ENCODE measurements around the gene PCDHB10. TPM values are rescaled to one million over a fixed set of nuclear protein-coding genes. Genes with fewer than 3 reads are reported as not detected.
"Not testable (repeated sequence)": the region's sequence is repeated elsewhere in the genome, so short reads cannot be mapped to it uniquely, and the experiment has no call there.

PCDHB10 gene
- total RNA-seq, 2 donors from 2014 or later, result not detected

DNA sequence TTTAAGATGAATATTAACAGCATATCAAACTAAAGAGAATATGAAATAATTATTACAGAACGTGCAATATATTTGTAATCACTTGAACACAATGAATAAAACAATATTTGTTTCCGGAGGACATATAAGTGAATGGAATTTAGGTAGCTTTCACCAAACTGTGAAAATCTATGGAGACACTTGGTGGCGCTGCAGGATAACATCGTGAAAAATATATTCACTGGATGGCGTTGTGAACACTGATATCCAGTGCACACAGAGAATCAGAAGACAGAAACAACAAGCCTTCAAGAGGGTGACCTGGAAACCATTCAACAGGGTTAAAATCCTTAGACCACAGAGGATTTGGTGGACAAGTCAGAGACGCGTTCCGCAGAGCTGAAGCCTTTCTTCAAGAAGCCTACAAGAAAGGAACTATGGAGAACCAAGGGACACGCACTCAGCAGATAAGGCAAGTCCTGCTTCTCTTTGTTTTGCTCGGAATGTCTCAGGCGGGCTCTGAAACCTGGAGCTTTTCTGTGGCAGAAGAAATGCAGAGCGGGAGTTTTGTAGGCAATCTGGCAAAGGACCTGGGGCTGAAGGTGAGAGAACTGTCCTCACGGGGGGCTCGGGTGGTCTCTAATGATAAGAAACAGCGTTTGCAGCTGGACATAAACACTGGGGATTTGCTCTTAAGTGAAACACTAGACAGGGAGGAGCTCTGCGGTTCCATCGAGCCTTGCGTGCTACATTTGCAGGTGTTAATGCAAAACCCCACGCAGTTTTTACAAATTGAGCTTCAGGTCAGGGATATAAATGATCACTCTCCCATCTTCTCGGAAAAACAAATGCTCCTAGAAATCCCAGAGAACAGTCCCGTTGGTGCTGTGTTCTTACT, 7.4 kb downstream of the PCDHB10 start, which contains the start of gene PCDHB11:
Gene PCDHB11 (plus strand): TSS at position 269 of the 877 bp plus-strand sequence. CDS start 148 bp downstream, at position 417.
- no peak within 1 kb of the TSS for H3K27ac Mint-ChIP-seq
- H3K27me3 Mint-ChIP-seq (ENCODE audit: low read depth), result peaks cover 31% of the 10 kb centered on the region
- ATAC-seq (replicated peaks in 1 of 2) (no peak), DNase-seq (no peak)
- H3K4me3 Mint-ChIP-seq, result no peak within 1 kb of the TSS
- no peaks in the 10 kb centered on the region for H3K4me1 Mint-ChIP-seq (ENCODE audit: low read depth)
- H3K9me3 Mint-ChIP-seq, result peaks cover 11 to 12% of the 10 kb centered on the region in 2 donors
- H3K36me3 Mint-ChIP-seq (ENCODE audit: insufficient read depth in 2 of 2), result peaks cover 6 to 24% of the 10 kb centered on the region in 2 donors

DNA sequence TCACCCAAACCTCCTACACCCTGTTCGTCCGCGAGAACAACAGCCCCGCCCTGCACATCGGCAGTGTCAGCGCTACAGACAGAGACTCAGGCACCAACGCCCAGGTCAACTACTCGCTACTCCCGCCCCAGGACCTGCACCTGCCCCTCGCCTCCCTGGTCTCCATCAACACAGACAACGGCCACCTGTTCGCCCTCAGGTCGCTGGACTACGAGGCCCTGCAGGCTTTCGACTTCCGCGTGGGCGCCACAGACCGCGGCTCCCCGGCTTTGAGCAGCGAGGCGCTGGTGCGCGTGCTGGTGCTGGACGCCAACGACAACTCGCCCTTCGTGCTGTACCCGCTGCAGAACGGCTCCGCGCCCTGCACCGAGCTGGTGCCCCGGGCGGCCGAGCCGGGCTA, 9.0 kb downstream of the PCDHB10 start:
- peaks cover 11% of the 10 kb centered on the region in 2 donors for H3K9me3 Mint-ChIP-seq
- not testable (repeated sequence) for H3K4me1 Mint-ChIP-seq (ENCODE audit: low read depth); ATAC-seq (replicated peaks in 1 of 2); DNase-seq; H3K27ac Mint-ChIP-seq; H3K4me3 Mint-ChIP-seq
- peaks cover 31% of the 10 kb centered on the region for H3K27me3 Mint-ChIP-seq (ENCODE audit: low read depth)
- H3K36me3 Mint-ChIP-seq (ENCODE audit: insufficient read depth in 2 of 2), result peaks cover 6 to 22% of the 10 kb centered on the region in 2 donors

DNA sequence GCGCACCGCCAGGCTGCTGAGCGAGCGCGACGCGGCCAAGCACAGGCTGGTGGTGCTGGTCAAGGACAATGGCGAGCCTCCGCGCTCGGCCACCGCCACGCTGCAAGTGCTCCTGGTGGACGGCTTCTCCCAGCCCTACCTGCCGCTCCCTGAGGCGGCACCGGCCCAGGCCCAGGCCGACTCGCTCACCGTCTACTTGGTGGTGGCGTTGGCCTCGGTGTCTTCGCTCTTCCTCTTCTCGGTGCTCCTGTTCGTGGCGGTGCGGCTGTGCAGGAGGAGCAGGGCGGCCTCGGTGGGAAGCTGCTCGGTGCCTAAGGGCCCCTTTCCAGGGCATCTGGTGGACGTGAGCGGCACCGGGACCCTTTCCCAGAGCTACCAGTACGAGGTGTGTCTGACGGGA, 9.5 kb downstream of the PCDHB10 start:
- peaks cover 7 to 11% of the 10 kb centered on the region in 2 donors for H3K9me3 Mint-ChIP-seq
- not testable (repeated sequence) for DNase-seq; ATAC-seq (replicated peaks in 1 of 2); H3K27ac Mint-ChIP-seq; H3K4me1 Mint-ChIP-seq (ENCODE audit: low read depth); H3K4me3 Mint-ChIP-seq
- peaks cover 5 to 20% of the 10 kb centered on the region in 2 donors for H3K36me3 Mint-ChIP-seq (ENCODE audit: insufficient read depth in 2 of 2)
- H3K27me3 Mint-ChIP-seq (ENCODE audit: low read depth), result peaks cover 35% of the 10 kb centered on the region

DNA sequence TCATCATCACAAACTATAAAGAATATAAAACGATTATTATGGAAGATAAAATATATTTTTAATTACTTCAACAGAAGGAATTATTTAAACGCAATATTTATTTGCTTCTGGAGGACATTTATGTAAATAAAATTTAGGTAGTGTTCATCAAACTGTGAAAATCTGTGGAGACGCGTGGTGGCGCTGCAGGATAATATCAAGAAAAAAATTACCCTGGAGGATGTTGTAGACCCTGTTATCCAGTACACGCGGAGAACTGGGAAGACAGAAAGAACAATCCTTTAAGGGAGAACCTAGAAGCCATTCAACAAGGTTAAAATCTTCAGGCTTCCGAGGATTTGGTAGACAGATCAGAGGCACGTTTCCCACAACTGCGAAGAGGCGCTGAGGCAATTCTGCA, 16.3 kb downstream of the PCDHB10 start, which contains the start of gene PCDHB12:
Gene PCDHB12 (plus strand): TSS at position 242 of the 400 bp plus-strand sequence. CDS start 189 bp downstream, outside the sequence.
- ATAC-seq (replicated peaks in 1 of 2) (no peak), DNase-seq (no peak)
- H3K27ac Mint-ChIP-seq, result no peak within 1 kb of the TSS

DNA sequence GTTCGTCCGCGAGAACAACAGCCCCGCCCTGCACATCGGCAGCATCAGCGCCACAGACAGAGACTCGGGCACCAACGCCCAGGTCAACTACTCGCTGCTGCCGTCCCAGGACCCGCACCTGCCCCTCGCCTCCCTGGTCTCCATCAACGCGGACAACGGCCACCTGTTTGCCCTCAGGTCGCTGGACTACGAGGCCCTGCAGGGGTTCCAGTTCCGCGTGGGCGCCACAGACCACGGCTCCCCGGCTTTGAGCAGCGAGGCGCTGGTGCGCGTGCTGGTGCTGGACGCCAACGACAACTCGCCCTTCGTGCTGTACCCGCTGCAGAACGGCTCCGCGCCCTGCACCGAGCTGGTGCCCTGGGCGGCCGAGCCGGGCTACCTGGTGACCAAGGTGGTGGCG, 18.1 kb downstream of the PCDHB10 start:
- H3K4me3 Mint-ChIP-seq; ATAC-seq (replicated peaks in 1 of 2); H3K9me3 Mint-ChIP-seq; H3K27ac Mint-ChIP-seq; H3K4me1 Mint-ChIP-seq (ENCODE audit: low read depth); DNase-seq: not testable (repeated sequence)
- H3K27me3 Mint-ChIP-seq (ENCODE audit: low read depth), result peaks cover 51% of the 10 kb centered on the region
- peaks cover 8 to 12% of the 10 kb centered on the region in 2 donors for H3K36me3 Mint-ChIP-seq (ENCODE audit: insufficient read depth in 2 of 2)

More for the DNA sequence above, 16.3 kb downstream of the PCDHB10 start, which contains the start of gene PCDHB12:
- H3K36me3 Mint-ChIP-seq (ENCODE audit: insufficient read depth in 2 of 2), result peaks cover 2 to 6% of the 10 kb centered on the region in 2 donors
- H3K4me3 Mint-ChIP-seq, result no peak within 1 kb of the TSS
- no peaks in the 10 kb centered on the region for H3K9me3 Mint-ChIP-seq
- peaks cover 47% of the 10 kb centered on the region for H3K27me3 Mint-ChIP-seq (ENCODE audit: low read depth)
- no peaks in the 10 kb centered on the region for H3K4me1 Mint-ChIP-seq (ENCODE audit: low read depth)

DNA sequence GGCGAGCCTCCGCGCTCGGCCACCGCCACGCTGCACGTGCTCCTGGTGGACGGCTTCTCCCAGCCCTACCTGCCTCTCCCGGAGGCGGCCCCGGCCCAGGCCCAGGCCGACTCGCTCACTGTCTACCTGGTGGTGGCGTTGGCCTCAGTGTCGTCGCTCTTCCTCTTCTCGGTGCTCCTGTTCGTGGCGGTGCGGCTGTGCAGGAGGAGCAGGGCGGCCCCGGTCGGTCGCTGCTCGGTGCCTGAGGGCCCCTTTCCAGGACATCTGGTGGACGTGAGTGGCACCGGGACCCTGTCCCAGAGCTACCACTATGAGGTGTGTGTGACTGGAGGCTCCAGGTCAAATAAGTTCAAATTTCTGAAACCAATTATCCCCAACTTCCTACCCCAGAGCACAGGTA, 18.7 kb downstream of the PCDHB10 start:
- not testable (repeated sequence) for H3K4me1 Mint-ChIP-seq (ENCODE audit: low read depth); H3K4me3 Mint-ChIP-seq; DNase-seq; H3K27ac Mint-ChIP-seq; H3K9me3 Mint-ChIP-seq; ATAC-seq (replicated peaks in 1 of 2)
- Mint-ChIP-seq H3K27me3 (ENCODE audit: low read depth) (peaks cover 51% of the 10 kb centered on the region), H3K36me3 (ENCODE audit: insufficient read depth in 2 of 2) (peaks cover 8 to 12% of the 10 kb centered on the region in 2 donors)

DNA sequence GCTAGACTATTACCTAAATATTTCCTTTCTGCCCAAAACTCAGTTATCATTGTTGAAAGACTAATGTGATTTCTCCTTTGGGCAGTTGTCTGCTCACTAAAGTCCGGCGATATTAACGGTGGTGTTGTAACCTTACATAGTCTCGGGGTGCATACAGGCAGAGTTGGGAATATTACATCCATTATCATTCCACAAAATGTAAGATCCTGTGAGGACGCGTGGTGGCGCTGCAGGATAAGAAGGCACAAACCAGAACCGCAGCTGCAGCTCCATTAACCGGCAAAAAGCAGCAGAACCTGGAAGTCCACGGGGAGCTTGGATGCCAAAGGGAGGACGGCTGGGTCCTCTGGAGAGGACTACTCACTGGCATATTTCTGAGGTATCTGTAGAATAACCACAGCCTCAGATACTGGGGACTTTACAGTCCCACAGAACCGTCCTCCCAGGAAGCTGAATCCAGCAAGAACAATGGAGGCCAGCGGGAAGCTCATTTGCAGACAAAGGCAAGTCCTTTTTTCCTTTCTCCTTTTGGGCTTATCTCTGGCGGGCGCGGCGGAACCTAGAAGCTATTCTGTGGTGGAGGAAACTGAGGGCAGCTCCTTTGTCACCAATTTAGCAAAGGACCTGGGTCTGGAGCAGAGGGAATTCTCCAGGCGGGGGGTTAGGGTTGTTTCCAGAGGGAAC, 21.6 kb downstream of the PCDHB10 start, which contains the start of gene PCDHB13:
Gene PCDHB13 (plus strand): TSS at position 264 of the 684 bp plus-strand sequence. CDS start 205 bp downstream, at position 469.
- not testable (repeated sequence) for H3K4me3 Mint-ChIP-seq; ATAC-seq (replicated peaks in 1 of 2); H3K4me1 Mint-ChIP-seq (ENCODE audit: low read depth); H3K27ac Mint-ChIP-seq
- Mint-ChIP-seq H3K27me3 (ENCODE audit: low read depth) (peaks cover 42% of the 10 kb centered on the region), H3K9me3 (peaks cover 7 to 11% of the 10 kb centered on the region in 2 donors), H3K36me3 (ENCODE audit: insufficient read depth in 2 of 2) (peaks cover 11 to 15% of the 10 kb centered on the region in 2 donors)
- peak; percentile 10 to 17 for DNase-seq

DNA sequence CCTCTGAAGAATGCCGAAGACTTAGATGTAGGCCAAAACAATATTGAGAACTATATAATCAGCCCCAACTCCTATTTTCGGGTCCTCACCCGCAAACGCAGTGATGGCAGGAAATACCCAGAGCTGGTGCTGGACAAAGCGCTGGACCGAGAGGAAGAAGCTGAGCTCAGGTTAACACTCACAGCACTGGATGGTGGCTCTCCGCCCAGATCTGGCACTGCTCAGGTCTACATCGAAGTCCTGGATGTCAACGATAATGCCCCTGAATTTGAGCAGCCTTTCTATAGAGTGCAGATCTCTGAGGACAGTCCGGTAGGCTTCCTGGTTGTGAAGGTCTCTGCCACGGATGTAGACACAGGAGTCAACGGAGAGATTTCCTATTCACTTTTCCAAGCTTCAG, 22.4 kb downstream of the PCDHB10 start:
- not testable (repeated sequence) for H3K4me3 Mint-ChIP-seq; H3K4me1 Mint-ChIP-seq (ENCODE audit: low read depth); ATAC-seq (replicated peaks in 1 of 2); DNase-seq; H3K27ac Mint-ChIP-seq
- peaks cover 12 to 15% of the 10 kb centered on the region in 2 donors for H3K36me3 Mint-ChIP-seq (ENCODE audit: insufficient read depth in 2 of 2)
- H3K27me3 Mint-ChIP-seq (ENCODE audit: low read depth), result peaks cover 34% of the 10 kb centered on the region
- H3K9me3 Mint-ChIP-seq, result peaks cover 7 to 14% of the 10 kb centered on the region in 2 donors

DNA sequence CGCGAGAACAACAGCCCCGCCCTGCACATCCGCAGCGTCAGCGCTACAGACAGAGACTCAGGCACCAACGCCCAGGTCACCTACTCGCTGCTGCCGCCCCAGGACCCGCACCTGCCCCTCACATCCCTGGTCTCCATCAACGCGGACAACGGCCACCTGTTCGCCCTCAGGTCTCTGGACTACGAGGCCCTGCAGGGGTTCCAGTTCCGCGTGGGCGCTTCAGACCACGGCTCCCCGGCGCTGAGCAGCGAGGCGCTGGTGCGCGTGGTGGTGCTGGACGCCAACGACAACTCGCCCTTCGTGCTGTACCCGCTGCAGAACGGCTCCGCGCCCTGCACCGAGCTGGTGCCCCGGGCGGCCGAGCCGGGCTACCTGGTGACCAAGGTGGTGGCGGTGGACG, 23.4 kb downstream of the PCDHB10 start:
- not testable (repeated sequence) for ATAC-seq (replicated peaks in 1 of 2); H3K27ac Mint-ChIP-seq; H3K4me3 Mint-ChIP-seq; DNase-seq; H3K4me1 Mint-ChIP-seq (ENCODE audit: low read depth)
- Mint-ChIP-seq H3K9me3 (peaks cover 7 to 16% of the 10 kb centered on the region in 2 donors), H3K27me3 (ENCODE audit: low read depth) (peaks cover 28% of the 10 kb centered on the region), H3K36me3 (ENCODE audit: insufficient read depth in 2 of 2) (peaks cover 13 to 14% of the 10 kb centered on the region in 2 donors)

DNA sequence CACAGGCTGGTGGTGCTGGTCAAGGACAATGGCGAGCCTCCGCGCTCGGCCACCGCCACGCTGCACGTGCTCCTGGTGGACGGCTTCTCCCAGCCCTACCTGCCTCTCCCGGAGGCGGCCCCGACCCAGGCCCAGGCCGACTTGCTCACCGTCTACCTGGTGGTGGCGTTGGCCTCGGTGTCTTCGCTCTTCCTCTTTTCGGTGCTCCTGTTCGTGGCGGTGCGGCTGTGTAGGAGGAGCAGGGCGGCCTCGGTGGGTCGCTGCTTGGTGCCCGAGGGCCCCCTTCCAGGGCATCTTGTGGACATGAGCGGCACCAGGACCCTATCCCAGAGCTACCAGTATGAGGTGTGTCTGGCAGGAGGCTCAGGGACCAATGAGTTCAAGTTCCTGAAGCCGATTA, 23.9 kb downstream of the PCDHB10 start:
- H3K4me3 Mint-ChIP-seq; ATAC-seq (replicated peaks in 1 of 2); DNase-seq; H3K27ac Mint-ChIP-seq; H3K4me1 Mint-ChIP-seq (ENCODE audit: low read depth): not testable (repeated sequence)
- Mint-ChIP-seq H3K36me3 (ENCODE audit: insufficient read depth in 2 of 2) (peaks cover 11 to 12% of the 10 kb centered on the region in 2 donors), H3K9me3 (peaks cover 7 to 16% of the 10 kb centered on the region in 2 donors), H3K27me3 (ENCODE audit: low read depth) (peaks cover 24% of the 10 kb centered on the region)

DNA sequence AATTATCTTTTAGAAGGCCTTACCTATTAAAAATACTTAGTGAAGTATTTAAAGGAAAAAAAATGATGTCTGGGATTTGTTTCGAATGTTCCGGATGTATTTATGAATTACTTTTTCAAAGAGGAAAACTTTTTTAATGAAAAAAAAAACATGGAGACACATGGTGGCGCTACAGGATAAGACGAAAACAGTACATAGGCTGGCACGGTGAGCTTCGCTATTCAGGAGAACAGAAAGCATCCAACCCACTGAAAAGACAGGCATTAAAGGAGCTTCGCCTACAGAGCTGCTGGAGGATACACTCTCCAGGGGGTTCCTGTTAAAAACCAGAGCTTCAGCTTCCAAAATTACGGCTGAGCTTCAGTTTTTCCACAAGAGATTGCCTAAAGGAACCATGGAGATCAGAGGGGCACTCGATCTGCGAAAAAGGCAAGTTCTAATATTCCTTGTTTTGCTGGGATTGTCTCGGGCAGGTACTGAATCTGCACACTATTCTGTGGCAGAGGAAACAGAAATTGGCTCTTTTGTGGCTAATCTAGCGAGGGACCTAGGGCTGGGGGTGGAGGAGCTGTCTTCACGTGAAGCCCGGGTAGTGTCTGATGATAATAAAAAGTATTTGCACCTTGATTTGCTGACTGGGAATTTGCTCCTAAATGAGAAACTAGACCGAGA, 31.1 kb downstream of the PCDHB10 start, which contains the start of gene PCDHB14:
Gene PCDHB14 (plus strand): TSS at position 232 of the 672 bp plus-strand sequence. CDS start 163 bp downstream, at position 395.
- peaks cover 15% of the 10 kb centered on the region for H3K27me3 Mint-ChIP-seq (ENCODE audit: low read depth)
- H3K4me1 Mint-ChIP-seq (ENCODE audit: low read depth), result no peaks in the 10 kb centered on the region
- H3K4me3 Mint-ChIP-seq, result peak within 1 kb of the TSS; percentile 5 to 23
- no peak within 1 kb of the TSS for H3K27ac Mint-ChIP-seq
- ATAC-seq (replicated peaks in 1 of 2) (no peak), DNase-seq (no peak)
- peaks cover under 1 to 11% of the 10 kb centered on the region in 2 donors for H3K9me3 Mint-ChIP-seq
- peaks cover 3 to 7% of the 10 kb centered on the region in 2 donors for H3K36me3 Mint-ChIP-seq (ENCODE audit: insufficient read depth in 2 of 2)

DNA sequence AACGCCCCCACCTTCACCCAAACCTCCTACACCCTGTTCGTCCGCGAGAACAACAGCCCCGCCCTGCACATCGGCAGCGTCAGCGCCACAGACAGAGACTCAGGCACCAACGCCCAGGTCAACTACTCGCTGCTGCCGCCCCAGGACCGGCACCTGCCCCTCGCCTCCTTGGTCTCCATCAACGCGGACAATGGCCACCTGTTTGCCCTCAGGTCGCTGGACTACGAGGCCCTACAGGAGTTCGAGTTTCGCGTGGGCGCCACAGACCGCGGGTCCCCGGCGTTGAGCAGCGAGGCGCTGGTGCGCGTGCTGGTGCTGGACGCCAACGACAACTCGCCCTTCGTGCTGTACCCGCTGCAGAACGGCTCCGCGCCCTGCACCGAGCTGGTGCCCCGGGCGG, 32.7 kb downstream of the PCDHB10 start:
- H3K9me3 Mint-ChIP-seq; DNase-seq; H3K4me3 Mint-ChIP-seq; H3K27ac Mint-ChIP-seq; ATAC-seq (replicated peaks in 1 of 2); H3K4me1 Mint-ChIP-seq (ENCODE audit: low read depth); H3K36me3 Mint-ChIP-seq (ENCODE audit: insufficient read depth in 2 of 2): not testable (repeated sequence)
- peaks cover 15% of the 10 kb centered on the region for H3K27me3 Mint-ChIP-seq (ENCODE audit: low read depth)

All from activated T-cell treated with anti-CD3 and anti-CD28 coated beads, Interleukin-2, amount 50 U/mL, for 72 hours (primary cell).